GM23248 (cell line): ENCODE results near the gene VCAM1. TPM values are rescaled to one million over a fixed set of nuclear protein-coding genes. Genes with fewer than 3 reads are reported as not detected.

Source experiments
- DNase-seq: peaks from one replicate; pipeline ENCODE4 v3.0.0-alpha.2; 2015
- H2AFZ ChIP-seq: fragments of 200-600 bp; sonication (generic); 2 replicates; pipeline ENCODE4 v1.6.1; 2016; ENCODE audit warnings: antibody characterized with exemption
- H3F3A ChIP-seq: fragments of 200-600 bp; sonication (generic); 2 replicates; pipeline ENCODE4 v1.6.1; 2016; ENCODE audit warnings: mild to moderate bottlenecking, antibody characterized with exemption, mixed run types; ENCODE audit not compliant: insufficient read depth
- H3K27ac ChIP-seq: fragments of 200-600 bp; sonication (generic); 2 replicates; pipeline ENCODE4 v1.5.1; 2016; ENCODE audit warnings: mild to moderate bottlenecking
- H3K27me3 ChIP-seq: fragments of 200-600 bp; sonication (generic); replicated peaks from 2 replicates; pipeline ENCODE4 v1.6.1; 2016; ENCODE audit warnings: mild to moderate bottlenecking; ENCODE audit not compliant: insufficient read depth
- H3K36me3 ChIP-seq: fragments of 200-600 bp; sonication (generic); 2 replicates; pipeline ENCODE4 v1.6.1; 2016; ENCODE audit warnings: low read depth, mild to moderate bottlenecking
- H3K4me1 ChIP-seq: fragments of 200-600 bp; sonication (generic); 2 replicates; pipeline ENCODE4 v1.6.1; 2016; ENCODE audit warnings: mild to moderate bottlenecking; ENCODE audit not compliant: insufficient read depth
- H3K4me2 ChIP-seq: fragments of 200-600 bp; sonication (generic); one replicate; pipeline ENCODE4 v1.6.1; 2016; ENCODE audit warnings: mild to moderate bottlenecking; ENCODE audit not compliant: unreplicated experiment
- H3K4me3 ChIP-seq: fragments of 200-600 bp; sonication (generic); 2 replicates; pipeline ENCODE4 v1.5.1; 2016; ENCODE audit warnings: mild to moderate bottlenecking
- H3K79me2 ChIP-seq: fragments of 200-600 bp; sonication (generic); 2 replicates; pipeline ENCODE4 v1.6.1; 2016; ENCODE audit warnings: mild to moderate bottlenecking; ENCODE audit not compliant: insufficient read depth
- H3K9ac ChIP-seq: fragments of 200-600 bp; sonication (generic); 2 replicates; pipeline ENCODE4 v1.6.1; 2016; ENCODE audit warnings: mild to moderate bottlenecking
- H3K9me2 ChIP-seq: fragments of 200-600 bp; sonication (generic); 2 replicates; pipeline ENCODE4 v1.6.1; 2016; ENCODE audit warnings: mixed run types, mild to moderate bottlenecking, moderate library complexity; ENCODE audit not compliant: insufficient read depth
- H3K9me3 ChIP-seq: fragments of 200-600 bp; sonication (generic); one replicate; pipeline ENCODE4 v1.6.1; 2017; ENCODE audit warnings: low read depth
- H4K20me1 ChIP-seq: fragments of 200-600 bp; sonication (generic); 2 replicates; pipeline ENCODE4 v1.6.0; 2016; ENCODE audit not compliant: insufficient read depth
- EZH2 ChIP-seq: fragments of 200-600 bp; sonication (generic); IDR thresholded peaks from 2 replicates; pipeline ENCODE4 v1.6.1; 2018; ENCODE audit warnings: antibody characterized with exemption, mild to moderate bottlenecking; ENCODE audit not compliant: insufficient read depth, poor library complexity, severe bottlenecking
- EZH2phosphoT487 ChIP-seq: fragments of 200-600 bp; sonication (generic); IDR thresholded peaks from 2 replicates; pipeline ENCODE4 v1.6.1; 2018; ENCODE audit warnings: antibody characterized with exemption, moderate library complexity, mild to moderate bottlenecking, low read depth; ENCODE audit not compliant: insufficient read depth
- WGBS, 2 experiments: methylation state at CpG; one replicate each; pipeline ENCODE4 v1.1.6; 2015 to 2017; ENCODE audit warnings: low lambda C conversion rate in 2 of 2, low coverage in 1 of 2; ENCODE audit errors: missing lambda C conversion rate in 2 of 2; 5-methylcytosine and 5-hydroxymethylcytosine counted together
- in situ Hi-C: fragments of 300-500 bp; cut with MboI; formaldehyde crosslinking; loops from 2 replicates; pipeline ENCODE4 v1.15.0; 2020
- polyA plus RNA-seq: library from polyadenylated mRNA; unstranded; fragments of >200 nt; fragmentation: Nextera tagmentation; extraction: Ambion mirVana; gene quantifications from 2 replicates; pipeline ENCODE4 v1.2.1, GENCODE V29; 2016
- total RNA-seq: library from RNA; depleted of rRNA; stranded (reverse); fragments of >200 nt; shearing (Covaris generic); gene quantifications from 2 replicates; pipeline ENCODE4 v1.2.3, GENCODE V29; 2014

The VCAM1 gene
- total and polyA plus RNA-seq, 2 experiments from 2014 or later, result 3.0 to 3.8 TPM

DNA sequence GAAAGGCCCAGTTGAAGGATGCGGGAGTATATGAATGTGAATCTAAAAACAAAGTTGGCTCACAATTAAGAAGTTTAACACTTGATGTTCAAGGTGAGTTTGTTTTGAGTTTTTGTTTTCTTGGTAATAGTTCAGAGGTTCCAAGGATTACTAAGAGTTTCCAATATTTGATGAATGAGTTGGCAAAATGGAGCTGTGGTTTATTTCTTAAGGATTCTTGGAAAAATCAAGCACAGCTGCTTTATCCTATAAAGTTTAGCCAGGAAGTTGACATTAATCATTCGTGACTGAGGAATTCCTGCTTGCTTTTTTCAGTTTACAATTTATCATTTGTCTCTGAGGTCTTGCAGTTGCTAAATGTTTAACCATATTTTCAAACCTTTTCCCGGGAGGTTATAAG lies 15.1 kb downstream of the VCAM1 start:
- 4 to 6% methylated on average over 3 of the region's 3 CpGs for WGBS, 2 experiments

DNA sequence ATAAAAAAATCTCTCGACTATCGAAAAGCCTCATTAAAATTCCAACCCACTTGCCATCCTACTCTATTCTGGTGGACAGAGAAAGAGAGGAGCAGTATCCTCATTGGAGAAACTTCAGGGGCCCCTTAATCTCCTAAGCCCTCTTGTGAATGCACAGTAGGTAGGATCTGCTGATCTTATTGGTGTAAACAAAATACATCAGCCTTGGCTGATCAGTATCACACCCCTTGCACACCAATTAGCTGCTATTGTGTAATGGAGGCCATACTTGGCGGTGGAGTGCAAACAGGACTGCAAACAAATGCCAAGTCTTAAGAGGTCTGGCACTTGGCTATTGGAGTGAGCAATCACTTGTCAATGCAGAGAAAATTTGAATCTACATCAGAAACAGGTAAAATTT lies 15.7 kb downstream of the VCAM1 start:
- Histone ChIP-seq H2AFZ (no peak overlapping the region; the same call in 1 of the 2 replicates), H3K79me2 (no peaks in the 10 kb centered on the region), H3K27me3 (no peaks in the 10 kb centered on the region), H3K4me3 (no peak overlapping the region), H3K27ac (peak overlapping the region; percentile 37), H3K4me2 (peak overlapping the region; percentile 43), H3K9ac (no peak overlapping the region), H3K36me3 (no peaks in the 10 kb centered on the region), H3F3A (peaks cover 31% of the 10 kb centered on the region), H3K9me3 (no peaks in the 10 kb centered on the region), H3K9me2 (peaks cover 5% of the 10 kb centered on the region; the same call in 1 of the 2 replicates), H3K4me1 (peaks cover 33% of the 10 kb centered on the region), H4K20me1 (no peaks in the 10 kb centered on the region)
- WGBS, 2 experiments, result 12 to 25% methylated on average over 3 of the region's 3 CpGs
- DNase-seq, result peak; percentile 3
- in situ Hi-C loops, result no loop called here
- TF ChIP-seq EZH2phosphoT487, result no peak
- no peak for TF ChIP-seq EZH2

More for the DNA sequence above, 15.1 kb downstream of the VCAM1 start:
- Histone ChIP-seq H3K4me3 (no peak overlapping the region), H3K4me1 (peaks cover 33% of the 10 kb centered on the region), H3K27ac (peak overlapping the region; percentile 37), H2AFZ (peak overlapping the region; percentile 53), H4K20me1 (no peaks in the 10 kb centered on the region), H3K36me3 (no peaks in the 10 kb centered on the region), H3K9me3 (no peaks in the 10 kb centered on the region), H3K4me2 (peak overlapping the region; percentile 43), H3K9ac (no peak overlapping the region), H3K79me2 (no peaks in the 10 kb centered on the region), H3K9me2 (peaks cover 5% of the 10 kb centered on the region; the same call in 1 of the 2 replicates), H3F3A (peaks cover 31% of the 10 kb centered on the region), H3K27me3 (no peaks in the 10 kb centered on the region)
- TF ChIP-seq EZH2 (no peak), EZH2phosphoT487 (no peak)
- peak; percentile 63 for DNase-seq
- in situ Hi-C loops, result no loop called here

DNA sequence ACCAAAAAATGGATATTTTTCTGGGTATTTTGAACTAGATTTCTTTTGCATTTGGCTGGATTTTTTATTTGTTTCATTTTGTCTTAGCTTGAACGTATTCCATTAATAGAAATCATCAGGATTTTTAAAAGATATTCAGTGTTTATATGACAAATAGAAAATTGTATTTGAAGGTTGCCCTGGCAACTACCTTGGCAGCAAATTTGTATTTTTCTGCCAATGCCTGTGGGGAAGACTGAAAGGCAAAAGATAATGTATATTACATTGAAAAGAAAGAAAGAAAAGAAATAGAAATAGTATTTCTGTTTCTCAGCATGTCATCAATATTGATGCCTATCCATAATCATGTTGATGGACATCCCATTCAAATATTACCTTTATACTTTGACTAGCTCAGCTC lies 16.8 kb downstream of the VCAM1 start:
- H3K79me2 ChIP-seq, result no peaks in the 10 kb centered on the region
- no peaks in the 10 kb centered on the region for H3K36me3 ChIP-seq
- WGBS, 2 experiments, result 37 to 41% methylated on average over 1 of the region's 1 CpG
- H3K4me3 ChIP-seq, result no peak overlapping the region
- H3K27me3 ChIP-seq, result no peaks in the 10 kb centered on the region
- peak overlapping the region; percentile 20; the same call in 1 of the 2 replicates for H3K27ac ChIP-seq
- no peaks in the 10 kb centered on the region for H4K20me1 ChIP-seq
- no peak overlapping the region for H2AFZ ChIP-seq
- H3F3A ChIP-seq, result peaks cover 31% of the 10 kb centered on the region
- H3K4me1 ChIP-seq, result peaks cover 33% of the 10 kb centered on the region
- DNase-seq, result peak; percentile 38
- in situ Hi-C loops, result no loop called here
- H3K9ac ChIP-seq, result no peak overlapping the region
- H3K9me3 ChIP-seq, result no peaks in the 10 kb centered on the region
- peaks cover 5% of the 10 kb centered on the region; the same call in 1 of the 2 replicates for H3K9me2 ChIP-seq
- H3K4me2 ChIP-seq, result no peak overlapping the region
- TF ChIP-seq EZH2phosphoT487, result no peak
- TF ChIP-seq EZH2, result no peak

DNA sequence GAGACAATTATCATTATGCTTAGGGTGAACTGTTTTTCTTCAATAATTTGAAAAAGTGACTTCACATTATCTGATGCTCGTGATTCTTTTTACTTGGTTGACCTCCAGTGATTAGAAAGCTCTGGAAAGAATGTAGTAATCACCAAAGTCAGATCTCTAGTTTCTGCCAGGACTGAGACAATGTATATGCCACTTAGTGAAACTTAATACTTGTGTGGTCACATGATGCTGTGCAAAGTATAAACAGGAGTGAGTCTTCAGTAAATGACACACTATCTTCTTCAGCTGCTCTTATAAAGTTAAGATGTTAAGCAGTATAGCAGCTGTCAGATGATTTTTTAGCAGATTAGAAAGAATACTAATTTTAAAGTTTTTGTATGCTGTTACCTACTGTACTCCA lies 17.2 kb downstream of the VCAM1 start:
- Histone ChIP-seq H3K27ac (peak overlapping the region; percentile 20; the same call in 1 of the 2 replicates), H2AFZ (no peak overlapping the region), H4K20me1 (no peaks in the 10 kb centered on the region), H3K4me3 (no peak overlapping the region), H3F3A (peaks cover 31% of the 10 kb centered on the region), H3K27me3 (no peaks in the 10 kb centered on the region), H3K79me2 (no peaks in the 10 kb centered on the region), H3K4me1 (peaks cover 33% of the 10 kb centered on the region), H3K36me3 (no peaks in the 10 kb centered on the region), H3K9me3 (no peaks in the 10 kb centered on the region), H3K4me2 (no peak overlapping the region), H3K9me2 (peaks cover 5% of the 10 kb centered on the region; the same call in 1 of the 2 replicates), H3K9ac (no peak overlapping the region)
- WGBS, 2 experiments, result 4 to 17% methylated on average over 1 of the region's 1 CpG
- DNase-seq, result peak; percentile 55
- TF ChIP-seq EZH2phosphoT487 (no peak), EZH2 (no peak)
- in situ Hi-C loops, result no loop called here
